ENCODE data around the gene GOPC. TPM values are rescaled to one million over a fixed set of nuclear protein-coding genes. Genes with fewer than 3 reads are reported as not detected.

GOPC gene
- total and polyA plus RNA-seq, 2 of the 8 experiments (the other 6 are each of a cell fraction or from before 2014, with no cell fraction given), result 5.3 to 19.4 TPM

- TF ChIP-seq CTCF (IDR thresholded peaks at IDR 0.05; ENCODE audit: control extremely low read depth in 1 of 3, insufficient read depth in 1 of 3, low read depth in 1 of 3, low read length in 3 of 3), result no peak
- no peak for TF ChIP-seq E2F6 (IDR thresholded peaks at IDR 0.05)
Observed at GRCh38 chr6:117542493-117542892, 59.8 kb downstream of the GOPC start (continued).
